Caco-2 (cell line): ENCODE data around the gene FNDC5. TPM values are rescaled to one million over a fixed set of nuclear protein-coding genes. Genes with fewer than 3 reads are reported as not detected.
A peak's percentile ranks its signal among the peaks of the same experiment; 100 is the strongest.

Source experiments
- Bru-seq: library from RNA; stranded (reverse); fragments of 400-500 nt; gene quantifications from one replicate; lab custom pipeline; 2021; lab: Mats Ljungman, UMichigan
- BruChase-seq, 2 experiments: library from RNA; stranded (reverse); fragments of 400-500 nt; gene quantifications; one replicate each; lab custom pipeline; 2021; lab: Mats Ljungman, UMichigan
- BruUV-seq: library from RNA; stranded (reverse); fragments of 400-500 nt; replicated peaks from 2 replicates; lab custom pipeline; 2021; lab: Mats Ljungman, UMichigan
- CTCF ChIA-PET: fragments of 300-600 bp; sonication (Branson Sonifier 250); formaldehyde crosslinking; loops from one replicate; lab custom pipeline; 2022; ENCODE audit warnings: antibody characterized with exemption; lab: Charles Lee
- POLR2A ChIA-PET: fragments of 300-600 bp; sonication (Branson Sonifier 250); formaldehyde crosslinking; loops from one replicate; lab custom pipeline; 2022; ENCODE audit warnings: antibody characterized with exemption; lab: Charles Lee
- DNase-seq, 2 experiments: peaks; one replicate each; pipeline versions ENCODE4 v3.0.0 to v3.0.0-alpha.2; 2020 to 2022
- H3K27me3 ChIP-seq: replicated peaks from 2 replicates; pipeline ENCODE4 v1.6.0; 2011; ENCODE audit warnings: low read length; ENCODE audit not compliant: control insufficient read depth, insufficient read depth
- H3K36me3 ChIP-seq: 2 replicates; pipeline ENCODE4 v1.5.1; 2011; ENCODE audit warnings: low read length; ENCODE audit not compliant: control insufficient read depth, insufficient read depth
- H3K4me1 ChIP-seq: fragments of 250-450 bp; sonication (Bioruptor Pico); 2 replicates; pipeline ENCODE4 v1.5.1; 2020; ENCODE audit warnings: mild to moderate bottlenecking
- H3K4me3 ChIP-seq: 2 replicates; pipeline ENCODE4 v1.5.1; 2011; ENCODE audit warnings: low read depth, mild to moderate bottlenecking, control low read depth, low read length
- H3K9me3 ChIP-seq: fragments of 250-450 bp; sonication (Bioruptor Pico); 2 replicates; pipeline ENCODE4 v1.5.1; 2020; ENCODE audit warnings: mild to moderate bottlenecking, moderate library complexity
- H3K27ac Mint-ChIP-seq: one replicate; pipeline ENCODE4 v1.8.0; 2022; ENCODE audit warnings: mixed read lengths; ENCODE audit not compliant: unreplicated experiment
- H3K27me3 Mint-ChIP-seq: one replicate; pipeline ENCODE4 v1.8.0; 2022; ENCODE audit warnings: mixed read lengths; ENCODE audit not compliant: insufficient read depth, unreplicated experiment
- H3K36me3 Mint-ChIP-seq: one replicate; pipeline ENCODE4 v1.8.0; 2022; ENCODE audit warnings: mild to moderate bottlenecking, mixed read lengths; ENCODE audit not compliant: insufficient read depth, unreplicated experiment
- H3K4me1 Mint-ChIP-seq: one replicate; pipeline ENCODE4 v1.8.0; 2022; ENCODE audit warnings: low read depth, mixed read lengths; ENCODE audit not compliant: unreplicated experiment
- H3K4me3 Mint-ChIP-seq: one replicate; pipeline ENCODE4 v1.8.0; 2022; ENCODE audit warnings: mild to moderate bottlenecking, moderate library complexity, mixed read lengths; ENCODE audit not compliant: unreplicated experiment
- H3K9me3 Mint-ChIP-seq: one replicate; pipeline ENCODE4 v1.8.0; 2022; ENCODE audit warnings: mixed read lengths; ENCODE audit not compliant: unreplicated experiment
- CTCF ChIP-seq, 2 experiments: fragments of 200-600 bp in 1 of 2; IDR thresholded peaks; 1 replicate in 1 of 2; 2 replicates in 1 of 2; pipeline versions ENCODE4 v1.5.1 to v1.8.0; 2011 to 2022; ENCODE audit warnings: antibody characterized with exemption in 1 of 2, control low read depth in 1 of 2, inconsistent platforms in 1 of 2, low read depth in 1 of 2, low read length in 1 of 2, mild to moderate bottlenecking in 1 of 2, moderate library complexity in 1 of 2; ENCODE audit not compliant: insufficient read depth in 1 of 2, severe bottlenecking in 1 of 2, unreplicated experiment in 1 of 2
- intact Hi-C: fragments of 100-400 bp; cut with micrococcal nuclease; formaldehyde crosslinking; loops from one replicate; pipeline ENCODE4 v1.10.0; 2022; ENCODE audit not compliant: unreplicated experiment
- long read RNA-seq: library from polyadenylated mRNA; stranded (forward); transcript quantifications from one replicate; pipeline ENCODE4 v2.0.0, GENCODE V29; 2022
- total RNA-seq: library from RNA; stranded (reverse); gene quantifications from 2 replicates; pipeline ENCODE4 v1.2.3, GENCODE V29; 2022

FNDC5 gene
- total RNA-seq (0.67 and 1.1 TPM in 2 replicates), Bru-seq, nascent RNA (percentile 13 among the genes with signal in this experiment), BruChase-seq, experiment 1, labeled RNA remaining after a 2-hour chase (percentile 21 among the genes with signal in this experiment), BruChase-seq, experiment 2, labeled RNA remaining after a 6-hour chase (percentile 24 among the genes with signal in this experiment)
- long read RNA-seq, partial matches to known transcripts: 0 of 2 reads
- long read RNA-seq, other reads (novel, unspliced or antisense): 2 of 2 reads

- H3K4me1 ChIP-seq: no peaks in the 10 kb centered on the region
- intact Hi-C loops: no loop called here
- peaks cover 17% of the 10 kb centered on the region for H3K4me1 Mint-ChIP-seq
Measured at GRCh38 chr1:32870615-32871363, at the start of gene FNDC5. Gene FNDC5 (minus strand): TSS chr1:32870912.

GRCh38 chr1:32919811-32920733, 49.4 kb upstream of the FNDC5 start:
- intact Hi-C loops: no loop called here
- no peaks in the 10 kb centered on the region for H3K27me3 ChIP-seq
- H3K36me3 ChIP-seq: no peaks in the 10 kb centered on the region
- H3K36me3 Mint-ChIP-seq: no peaks in the 10 kb centered on the region
- CTCF ChIA-PET: no interaction called here
- no TSS peak for BruUV-seq
- H3K4me3 ChIP-seq: no peak overlapping the region
- no peak for DNase-seq
- H3K4me1 Mint-ChIP-seq: peaks cover 13% of the 10 kb centered on the region
- H3K4me3 Mint-ChIP-seq: no peak overlapping the region
- no peaks in the 10 kb centered on the region for H3K9me3 Mint-ChIP-seq
- no peaks in the 10 kb centered on the region for H3K27me3 Mint-ChIP-seq
- H3K4me1 ChIP-seq: peaks cover 7% of the 10 kb centered on the region
- H3K9me3 ChIP-seq: no peaks in the 10 kb centered on the region
- TF ChIP-seq CTCF (IDR thresholded peaks at IDR 0.05; ENCODE audit: insufficient read depth in 1 of 2, low read depth in 1 of 2, low read length in 1 of 2, severe bottlenecking in 1 of 2, unreplicated experiment in 1 of 2): no peak
- H3K27ac Mint-ChIP-seq: no peak overlapping the region
- POLR2A ChIA-PET: no interaction called here

More at GRCh38 chr1:32870615-32871363, at the start of gene FNDC5:
- H3K9me3 Mint-ChIP-seq: no peaks in the 10 kb centered on the region
- no TSS peak for BruUV-seq
- POLR2A ChIA-PET: no interaction called here
- H3K36me3 Mint-ChIP-seq: peaks cover 6% of the 10 kb centered on the region
- DNase-seq: peak in 1 of 2 experiments; percentile 43
- Histone ChIP-seq H3K9me3 (no peaks in the 10 kb centered on the region), H3K36me3 (no peaks in the 10 kb centered on the region), H3K4me3 (peak within 1 kb of the TSS; percentile 36), H3K27me3 (no peaks in the 10 kb centered on the region; the same call in 1 of the 2 replicates)
- TF ChIP-seq CTCF (IDR thresholded peaks at IDR 0.05; ENCODE audit: insufficient read depth in 1 of 2, low read depth in 1 of 2, low read length in 1 of 2, severe bottlenecking in 1 of 2, unreplicated experiment in 1 of 2): no peak
- CTCF ChIA-PET: no interaction called here
- no peaks in the 10 kb centered on the region for H3K27me3 Mint-ChIP-seq
- H3K27ac Mint-ChIP-seq: no peak within 1 kb of the TSS
- H3K4me3 Mint-ChIP-seq: peak within 1 kb of the TSS; percentile 72

- H3K9me3 Mint-ChIP-seq: no peaks in the 10 kb centered on the region
- H3K4me3 Mint-ChIP-seq: no peak overlapping the region
- H3K27me3 Mint-ChIP-seq: no peaks in the 10 kb centered on the region
- no peak for DNase-seq
- H3K4me1 Mint-ChIP-seq: no peaks in the 10 kb centered on the region
- H3K4me1 ChIP-seq: no peaks in the 10 kb centered on the region
- no peaks in the 10 kb centered on the region for H3K27me3 ChIP-seq
- no TSS peak for BruUV-seq
- H3K4me3 ChIP-seq: no peak overlapping the region
- CTCF ChIA-PET: no interaction called here
- TF ChIP-seq CTCF (IDR thresholded peaks at IDR 0.05; ENCODE audit: insufficient read depth in 1 of 2, low read depth in 1 of 2, low read length in 1 of 2, severe bottlenecking in 1 of 2, unreplicated experiment in 1 of 2): no peak
- no peaks in the 10 kb centered on the region for H3K9me3 ChIP-seq
- H3K27ac Mint-ChIP-seq: no peak overlapping the region
- intact Hi-C loops: no loop called here
- H3K36me3 Mint-ChIP-seq: no peaks in the 10 kb centered on the region
- POLR2A ChIA-PET: no interaction called here
- H3K36me3 ChIP-seq: no peaks in the 10 kb centered on the region
Measured at GRCh38 chr1:32918179-32918578, 47.5 kb upstream of the FNDC5 start.
